ENCODE data around the gene GNPDA1.
"Not testable (repeated sequence)": the region's sequence is repeated elsewhere in the genome, so short reads cannot be mapped to it uniquely, and the experiment has no call there.

GNPDA1 gene

DNA sequence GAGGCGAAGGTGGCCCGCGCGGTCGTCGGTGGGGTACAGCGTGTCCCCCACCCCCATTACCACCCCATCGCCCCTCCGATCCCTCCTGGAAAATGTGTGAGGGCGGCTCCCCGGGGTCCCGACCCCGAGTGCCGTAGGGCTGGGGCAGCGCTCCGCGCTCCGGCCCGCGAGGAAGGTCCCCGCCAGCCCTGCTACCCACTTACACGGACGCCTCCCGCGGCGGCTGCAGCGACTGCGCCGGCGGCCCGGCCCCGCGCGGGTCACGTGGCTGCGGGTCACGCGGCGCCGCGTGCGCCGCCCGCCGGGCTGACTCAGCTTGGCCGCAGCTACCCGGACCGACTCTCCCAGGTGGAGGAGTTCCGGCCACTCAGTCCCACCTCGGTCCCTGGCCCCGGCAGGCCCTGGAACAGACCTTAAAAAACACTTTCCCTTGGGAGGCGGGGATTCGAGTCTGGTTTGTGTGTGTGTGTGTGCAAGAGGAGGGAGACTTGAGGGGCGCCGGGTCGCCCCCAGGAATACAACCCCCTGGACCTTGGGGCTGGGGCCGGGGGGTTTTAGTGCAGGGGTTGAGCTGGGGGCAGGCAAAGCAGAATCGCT is at the start of gene GNPDA1:
GNPDA1 (minus strand) TSS at position 236 of the 597 bp plus-strand sequence. CDS start 992 bp downstream, outside the sequence.
- peak within 1 kb of the TSS; percentile 82 for H3K4me3 ChIP-seq (ENCODE audit: low read depth, low read length)
- TF ChIP-seq CTCF (IDR thresholded peaks at IDR 0.05; ENCODE audit: low read depth, low read length) = no peak

DNA sequence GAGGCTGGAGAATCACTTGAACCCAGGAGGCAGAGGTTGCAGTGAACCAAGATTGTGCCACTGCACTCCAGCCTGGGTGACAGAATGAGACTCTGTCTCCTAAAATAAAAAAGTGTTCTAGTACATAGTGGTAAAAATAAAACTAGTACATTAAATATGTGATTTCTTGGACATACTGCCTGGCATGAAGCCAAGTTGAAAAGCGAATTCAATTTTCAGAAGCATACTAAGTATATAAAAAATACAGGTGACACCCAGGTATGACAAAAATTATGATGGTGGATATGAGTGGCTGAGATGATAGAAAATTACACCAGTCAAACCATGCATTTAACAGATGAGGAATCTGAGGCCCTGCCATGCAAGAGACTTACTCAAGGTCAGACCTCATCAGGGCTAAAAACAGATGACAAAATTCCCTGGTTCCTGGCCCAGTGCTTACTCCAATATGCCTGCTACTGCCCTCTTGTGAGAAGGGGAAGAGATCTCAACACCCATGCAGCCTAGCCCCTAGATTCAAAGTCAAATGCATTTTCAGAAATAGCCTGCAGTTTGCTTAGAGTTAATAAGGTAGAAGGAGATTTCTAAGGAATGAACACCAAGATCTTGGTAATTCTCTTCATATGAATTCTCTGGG is 46.6 kb upstream of the GNPDA1 start:
- TF ChIP-seq CTCF (IDR thresholded peaks at IDR 0.05; ENCODE audit: low read depth, low read length) = no peak
- no peak overlapping the region for H3K4me3 ChIP-seq (ENCODE audit: low read depth, low read length)

- no peak for TF ChIP-seq CTCF (IDR thresholded peaks at IDR 0.05; ENCODE audit: low read depth, low read length)
- H3K4me3 ChIP-seq (ENCODE audit: low read depth, low read length) = no peak overlapping the region
Measured at GRCh38 chr5:142057697-142058056, 44.9 kb upstream of the GNPDA1 start.

DNA sequence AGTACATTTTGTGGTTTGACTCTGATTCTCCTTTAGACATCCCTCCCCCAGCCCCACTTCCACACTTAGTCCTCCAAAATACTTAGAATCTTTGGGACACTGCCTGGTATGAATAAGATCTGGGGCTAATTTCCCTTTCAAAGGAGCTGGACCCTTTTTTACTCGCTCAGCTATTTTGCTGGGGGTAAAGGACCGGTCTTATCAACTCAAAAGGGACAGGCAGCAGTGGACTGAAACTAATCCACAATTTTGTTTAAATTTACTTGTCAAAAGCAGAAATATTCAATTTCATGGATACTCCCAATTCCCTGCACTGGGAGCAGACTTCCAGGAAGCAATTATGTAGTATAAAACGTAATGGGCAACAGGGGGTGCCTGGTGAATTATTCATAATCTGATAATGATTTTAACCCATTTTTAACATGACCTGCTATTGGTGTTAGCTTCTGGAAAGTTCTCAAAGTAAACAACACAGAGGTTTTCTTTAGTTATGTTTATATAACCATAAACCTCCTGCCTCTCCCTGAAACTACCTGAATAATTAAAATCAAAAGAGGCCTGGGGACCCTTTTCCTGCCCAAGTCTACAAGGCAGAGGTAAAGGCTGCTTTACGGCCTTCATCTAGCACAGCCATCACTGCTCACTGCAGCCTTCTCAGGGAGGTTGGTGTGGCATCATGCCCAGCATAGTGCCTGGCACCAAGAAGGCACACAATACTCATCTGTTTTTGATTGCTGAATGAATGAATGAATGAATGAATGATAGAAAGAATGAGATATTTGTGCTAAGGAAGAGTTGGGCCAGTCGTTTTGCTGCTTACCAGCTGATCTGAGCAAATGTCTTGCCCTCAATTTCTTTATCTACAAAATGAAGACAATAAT is 44.2 kb upstream of the GNPDA1 start:
- no peak for TF ChIP-seq CTCF (IDR thresholded peaks at IDR 0.05; ENCODE audit: low read depth, low read length)
- no peak overlapping the region for H3K4me3 ChIP-seq (ENCODE audit: low read depth, low read length)

GRCh38 chr5:142055301-142055700 is 42.5 kb upstream of the GNPDA1 start:
- TF ChIP-seq CTCF (IDR thresholded peaks at IDR 0.05; ENCODE audit: low read depth, low read length) = no peak
- H3K4me3 ChIP-seq (ENCODE audit: low read depth, low read length) = no peak overlapping the region

- H3K4me3 ChIP-seq (ENCODE audit: low read depth, low read length) = no peak overlapping the region
- TF ChIP-seq CTCF (IDR thresholded peaks at IDR 0.05; ENCODE audit: low read depth, low read length) = no peak
Measured at GRCh38 chr5:142053426-142054151, 40.8 kb upstream of the GNPDA1 start.

DNA sequence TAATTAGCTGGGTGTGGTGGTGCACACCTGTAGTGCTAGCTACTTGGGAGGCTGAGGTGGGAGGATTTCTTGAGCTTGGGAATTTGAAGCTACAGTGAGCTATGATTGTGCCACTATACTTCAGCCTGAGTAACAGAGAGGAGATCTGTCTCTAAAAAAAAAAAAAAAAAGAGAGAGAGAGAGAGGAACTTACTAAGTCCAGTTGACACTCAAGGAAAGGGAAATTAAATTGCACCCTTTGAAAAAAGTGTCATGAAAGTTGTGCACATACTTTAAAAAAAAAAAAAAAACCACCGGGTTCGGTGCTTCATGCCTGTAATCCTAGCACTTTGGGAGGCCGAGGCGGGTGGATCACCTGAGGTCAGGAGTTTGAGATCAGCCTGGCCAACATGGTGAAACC is 39.2 kb upstream of the GNPDA1 start:
- not testable (repeated sequence) for H3K4me3 ChIP-seq (ENCODE audit: low read depth, low read length)
